M059J (cell line): ENCODE measurements around the gene GALNT10. TPM values are rescaled to one million over a fixed set of nuclear protein-coding genes. Genes with fewer than 3 reads are reported as not detected.

ENCODE experiments used
- DNase-seq: peaks from one replicate; pipeline ENCODE4 v3.0.0-alpha.2; 2012; ENCODE audit warnings: low read depth
- total RNA-seq: library from RNA; depleted of rRNA; stranded (reverse); fragments of >200 nt; shearing (Covaris generic); gene quantifications from 2 replicates; pipeline ENCODE4 v1.2.3, GENCODE V29; 2014

GALNT10 gene
- total RNA-seq, 1 experiment from 2014 or later: 45.4 TPM

- no peak for DNase-seq
These were observed 74.8 kb downstream of the GALNT10 start for GRCh38 chr5:154265197-154265773.

DNA sequence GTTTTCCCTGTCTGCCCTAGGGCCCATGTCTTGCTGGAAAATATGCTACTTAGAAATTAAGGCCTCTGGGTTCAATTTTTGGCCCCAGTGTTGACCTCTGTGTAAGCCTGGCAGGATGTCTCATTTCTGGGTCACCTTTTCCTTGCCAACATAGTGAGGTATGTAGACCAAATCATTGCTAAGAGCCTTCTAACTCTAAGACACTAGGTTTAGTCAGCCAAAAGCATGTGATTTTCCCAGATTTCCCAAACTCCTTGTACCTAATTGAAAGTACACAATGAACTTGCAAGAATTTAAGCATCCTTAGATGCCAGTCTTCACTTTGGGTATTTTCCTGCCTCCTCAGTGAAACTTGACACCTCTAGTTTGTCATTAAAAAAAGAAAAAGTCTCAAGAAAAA lies 77.0 kb downstream of the GALNT10 start:
- DNase-seq: peak; percentile 76

- no peak for DNase-seq
These were observed 77.5 kb downstream of the GALNT10 start for GRCh38 chr5:154268073-154268472.

DNA sequence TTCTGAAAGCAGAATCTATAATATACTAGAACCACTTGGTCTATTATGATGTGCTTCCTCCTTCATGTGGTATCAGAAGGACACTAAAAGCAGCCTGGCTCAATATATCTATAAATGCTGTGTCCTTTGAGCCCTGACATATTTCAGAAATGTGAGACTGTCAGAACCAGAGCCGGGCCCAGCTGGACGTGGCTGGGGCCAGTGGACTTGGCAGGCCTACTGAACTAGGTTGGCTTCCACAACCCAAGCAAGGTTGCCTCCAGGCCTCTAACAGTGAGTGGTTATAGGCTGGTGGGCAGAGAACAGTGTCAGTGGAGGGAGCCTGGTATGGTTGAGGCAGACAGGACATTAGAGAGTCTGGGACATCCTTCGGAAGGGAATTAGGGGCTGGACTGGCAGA lies 78.9 kb downstream of the GALNT10 start:
- no peak for DNase-seq

- no peak for DNase-seq
These were observed 80.9 kb downstream of the GALNT10 start for GRCh38 chr5:154271466-154271865.

- no peak for DNase-seq
These were observed 81.5 kb downstream of the GALNT10 start for GRCh38 chr5:154271936-154272514.

GRCh38 chr5:154273028-154273617 lies 82.6 kb downstream of the GALNT10 start:
- DNase-seq: peak; percentile 55

DNA sequence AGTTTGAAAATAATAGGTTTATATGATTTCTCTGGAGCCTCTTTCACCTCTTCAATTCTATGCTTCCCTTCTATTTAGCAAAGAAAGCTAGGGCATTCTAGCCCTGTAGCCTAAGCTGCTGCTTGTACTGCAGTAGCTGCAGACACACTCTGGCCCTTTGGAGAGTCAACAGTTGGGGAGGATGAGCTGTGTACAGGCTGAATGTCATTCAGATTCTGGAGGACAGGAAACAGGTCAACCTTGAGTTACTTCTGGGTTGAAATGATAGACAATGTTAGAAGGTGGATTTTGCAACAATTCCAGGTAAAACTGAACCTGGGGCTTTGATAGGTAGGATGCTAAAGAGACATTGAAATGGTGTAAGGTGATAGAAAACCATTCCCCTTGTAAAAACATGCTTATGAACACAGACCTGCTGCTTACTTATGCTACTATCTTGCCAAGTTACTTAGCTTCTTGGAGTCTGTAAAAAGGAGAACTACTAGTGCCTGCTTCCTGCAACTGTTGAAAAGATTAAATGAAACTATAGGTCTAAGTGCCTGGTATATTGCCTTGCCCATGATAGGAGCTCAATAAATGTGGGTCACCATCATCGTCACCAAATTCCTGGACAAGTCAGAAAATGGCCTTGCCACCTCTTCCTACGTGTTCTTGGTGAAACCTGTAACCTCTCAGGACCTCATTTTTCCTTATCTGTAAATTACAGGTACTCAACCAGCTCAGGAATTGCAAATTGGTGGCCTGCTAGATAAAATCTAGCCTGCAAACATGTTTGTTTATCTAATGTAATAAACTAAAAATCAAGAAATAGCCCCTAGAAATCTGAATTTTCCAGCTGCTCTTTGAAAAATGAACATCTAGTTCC lies 83.7 kb downstream of the GALNT10 start:
- DNase-seq: no peak

DNA sequence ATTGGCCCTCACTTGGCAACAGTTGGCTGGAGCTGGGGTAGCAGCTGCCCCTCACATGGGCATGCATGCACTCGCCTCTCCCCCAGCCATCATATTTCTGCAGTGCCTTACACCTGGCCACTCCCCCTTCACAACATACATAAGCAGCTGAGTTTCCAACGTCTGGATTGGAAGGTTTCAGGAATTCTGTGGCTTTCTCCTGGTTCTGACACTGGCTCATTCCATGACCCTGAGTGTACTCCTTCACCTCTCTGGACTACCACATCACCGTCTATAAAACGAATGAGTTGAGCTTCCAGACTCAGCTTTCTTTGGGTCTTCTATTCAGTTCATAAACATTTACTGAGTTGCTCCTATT lies 84.3 kb downstream of the GALNT10 start:
- DNase-seq: peak; percentile 78

- DNase-seq: no peak
These were observed 85.0 kb downstream of the GALNT10 start for GRCh38 chr5:154275566-154275965.

- no peak for DNase-seq
These were observed 85.9 kb downstream of the GALNT10 start for GRCh38 chr5:154276261-154276972.

DNA sequence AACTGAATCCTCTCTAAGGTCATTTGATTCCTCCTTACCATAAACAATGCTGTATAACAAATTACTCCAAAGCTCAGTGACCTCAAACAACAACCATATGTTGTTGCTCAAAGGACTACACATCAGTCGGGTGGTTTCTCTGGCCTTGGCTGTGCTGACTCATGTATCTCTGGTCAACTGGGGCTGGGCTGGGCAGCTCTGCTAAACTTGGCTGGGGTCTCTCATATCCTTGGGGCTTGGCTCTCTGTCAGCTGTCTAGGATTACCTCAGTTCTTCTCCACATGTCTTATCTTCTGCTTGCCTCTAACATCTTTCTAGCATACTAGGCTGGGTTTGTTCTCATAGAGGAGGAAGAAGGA lies 86.4 kb downstream of the GALNT10 start:
- DNase-seq: peak; percentile 89

DNA sequence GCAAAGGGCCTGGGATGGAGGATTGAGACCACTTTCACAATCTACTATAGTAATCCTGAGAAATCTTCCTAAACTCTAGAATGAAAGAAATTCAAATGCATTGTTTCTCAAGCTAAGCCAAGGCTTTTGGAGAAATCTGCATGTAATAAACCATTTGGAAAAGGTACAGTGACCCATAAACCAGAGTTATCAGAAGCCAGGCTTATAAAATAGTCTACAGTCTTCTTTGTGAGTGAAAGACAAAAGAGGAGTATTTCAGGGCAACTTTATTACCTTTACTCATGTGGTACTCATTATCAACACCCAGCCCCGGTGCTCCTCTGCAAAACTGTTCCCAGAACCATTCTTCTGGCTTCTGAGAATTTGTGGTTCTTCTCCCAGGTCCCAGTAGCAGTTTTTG lies 87.0 kb downstream of the GALNT10 start:
- no peak for DNase-seq

- DNase-seq: peak; percentile 64
These were observed 87.7 kb downstream of the GALNT10 start for GRCh38 chr5:154278186-154278585.

DNA sequence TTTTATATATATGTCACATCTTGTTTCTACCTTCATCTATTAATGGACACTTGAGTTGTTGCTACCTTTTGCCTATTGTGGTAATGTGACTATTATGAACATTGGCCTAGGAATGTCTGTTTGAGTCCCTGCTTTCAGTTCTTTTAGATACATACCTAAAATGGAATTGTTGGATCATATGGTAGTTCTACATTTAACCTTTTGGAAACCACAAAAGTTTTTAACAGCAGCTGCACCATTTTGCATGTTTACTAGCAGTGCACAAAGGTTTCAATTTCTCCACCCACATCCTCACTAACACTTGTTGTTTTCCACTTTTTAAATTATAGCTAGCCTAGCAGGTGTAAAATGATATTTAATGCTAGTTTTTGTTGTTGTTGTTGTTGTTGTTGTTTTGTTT lies 88.4 kb downstream of the GALNT10 start:
- DNase-seq: peak; percentile 17

- no peak for DNase-seq
These were observed 93.9 kb downstream of the GALNT10 start for GRCh38 chr5:154284433-154284832.

GRCh38 chr5:154285661-154286408 lies 95.3 kb downstream of the GALNT10 start:
- DNase-seq: peak; percentile 75

- no peak for DNase-seq
These were observed 96.0 kb downstream of the GALNT10 start for GRCh38 chr5:154286557-154286956.

DNA sequence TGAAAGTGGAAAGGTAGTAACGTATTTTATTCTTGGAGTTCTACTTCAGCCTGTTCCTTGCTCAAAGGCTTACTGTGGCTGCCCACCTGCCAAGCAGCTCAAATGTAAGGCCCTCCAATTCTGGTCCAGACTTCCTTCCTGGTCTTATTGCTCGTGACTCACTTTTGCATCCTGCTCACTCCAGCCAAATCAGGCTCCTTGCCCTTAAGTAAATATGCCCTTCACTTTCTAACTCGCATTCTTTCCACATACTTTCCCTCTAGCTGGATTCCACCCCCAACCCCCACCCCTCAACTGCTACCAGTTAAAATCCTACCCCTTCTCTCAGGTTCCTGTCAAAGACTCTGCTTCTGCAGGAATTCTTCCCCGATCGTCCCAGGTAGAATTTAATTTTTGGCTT lies 96.6 kb downstream of the GALNT10 start:
- peak; percentile 81 for DNase-seq

GRCh38 chr5:154288145-154288544 lies 97.6 kb downstream of the GALNT10 start:
- no peak for DNase-seq

DNA sequence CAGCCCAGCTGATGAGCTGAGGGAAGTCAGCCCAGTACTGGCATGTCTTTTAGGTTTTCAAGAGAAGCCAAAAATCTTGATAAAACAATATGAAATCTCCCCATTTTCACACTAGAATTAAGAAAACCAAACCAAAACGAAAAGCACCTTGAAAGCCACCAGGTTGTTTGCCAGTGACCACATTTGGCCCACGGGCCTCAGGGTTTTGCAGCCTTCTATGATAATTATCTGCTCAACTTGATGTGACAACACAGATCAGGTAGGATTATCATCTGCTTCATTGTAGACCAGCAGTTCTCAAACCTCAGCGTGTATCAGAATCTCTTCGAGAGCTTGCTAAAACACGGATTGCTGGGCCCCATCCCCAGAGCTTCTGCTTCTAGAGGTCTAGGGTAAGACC lies 101.4 kb downstream of the GALNT10 start:
- DNase-seq: no peak
